ENCODE measurements around the gene PAK1.
"Not testable (repeated sequence)": the region's sequence is repeated elsewhere in the genome, so short reads cannot be mapped to it uniquely, and the experiment has no call there.

Gene PAK1

DNA sequence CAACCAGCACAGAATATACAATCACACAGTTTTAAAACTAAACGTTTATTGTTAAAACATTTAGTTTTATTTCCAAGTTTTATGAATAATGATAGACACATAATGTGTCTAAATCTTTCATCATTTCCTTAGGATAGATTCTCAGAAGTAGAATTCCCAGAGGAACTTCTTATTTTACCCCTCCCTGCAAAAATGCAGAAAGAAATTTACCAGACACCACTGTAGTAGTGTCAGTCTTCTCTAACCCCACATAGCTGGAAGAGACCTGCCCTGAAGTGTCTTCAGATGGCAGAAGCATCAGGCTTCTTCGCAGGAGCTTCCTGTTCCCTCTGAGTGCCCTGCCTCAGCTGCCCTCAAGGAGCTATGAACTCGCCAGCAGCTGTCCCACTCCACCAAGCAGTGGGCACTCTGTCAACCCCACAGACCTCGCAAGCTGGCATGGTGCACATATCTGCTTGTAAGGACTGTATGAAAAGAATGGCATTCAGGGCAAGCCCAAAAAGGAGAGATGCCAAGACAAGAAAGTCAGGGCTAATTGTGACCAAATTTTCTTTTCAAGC lies 28.5 kb upstream of the PAK1 start:
- no peaks in the 10 kb centered on the region for H3K36me3 Mint-ChIP-seq (ENCODE audit: low read depth)
- H3K27ac Mint-ChIP-seq = peak overlapping the region; percentile 32
- H3K4me1 Mint-ChIP-seq (ENCODE audit: low read depth) = peaks cover 52% of the 10 kb centered on the region
- intact Hi-C loops (cut with micrococcal nuclease) = no loop called here
- peak overlapping the region; percentile 22 for H3K4me3 Mint-ChIP-seq
- no peaks in the 10 kb centered on the region for H3K9me3 Mint-ChIP-seq
- H3K27me3 Mint-ChIP-seq = no peaks in the 10 kb centered on the region

DNA sequence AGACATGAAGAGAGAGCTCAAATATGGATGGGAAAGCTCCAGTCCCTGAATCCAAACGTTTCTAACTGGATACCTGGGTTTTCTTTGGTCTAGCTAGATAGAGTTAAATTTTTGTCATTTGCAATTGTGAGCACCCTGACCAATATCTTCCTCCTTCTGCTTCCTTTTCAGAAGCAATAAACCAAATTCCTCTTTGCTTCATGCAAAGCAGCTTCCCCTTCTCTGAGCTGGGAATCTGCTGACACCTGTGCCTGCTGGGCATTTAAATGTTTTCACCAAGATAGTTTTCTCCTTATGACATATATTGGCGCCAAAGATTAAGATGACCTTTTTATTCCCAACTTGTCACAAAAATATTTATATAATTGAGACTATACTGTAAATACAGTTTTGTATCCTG lies 27.9 kb upstream of the PAK1 start:
- Mint-ChIP-seq H3K27me3 (no peaks in the 10 kb centered on the region), H3K9me3 (no peaks in the 10 kb centered on the region), H3K27ac (peak overlapping the region; percentile 13), H3K4me1 (ENCODE audit: low read depth) (peaks cover 58% of the 10 kb centered on the region), H3K4me3 (no peak overlapping the region), H3K36me3 (ENCODE audit: low read depth) (no peaks in the 10 kb centered on the region)
- intact Hi-C loops (cut with micrococcal nuclease) = no loop called here

DNA sequence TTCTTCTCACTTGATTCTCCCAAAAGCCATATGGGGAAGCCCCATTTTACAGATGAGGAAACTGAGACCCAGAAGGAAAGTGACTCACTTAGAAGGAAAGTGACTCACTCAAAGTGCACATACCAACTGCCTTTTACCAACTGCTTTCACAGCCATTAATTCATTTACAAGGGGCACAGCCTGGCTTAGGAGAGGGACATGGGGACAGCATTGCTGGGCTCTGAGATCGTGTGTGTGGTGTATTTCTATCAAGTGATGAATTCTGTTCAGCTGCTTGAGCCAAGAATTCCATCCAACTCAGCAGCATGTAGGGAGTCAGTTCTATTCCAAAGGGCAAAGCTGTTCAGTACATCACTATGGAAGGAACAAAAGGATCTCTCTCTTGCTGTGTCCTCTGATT lies 23.5 kb upstream of the PAK1 start:
- Mint-ChIP-seq H3K36me3 (ENCODE audit: low read depth) (no peaks in the 10 kb centered on the region), H3K9me3 (no peaks in the 10 kb centered on the region), H3K4me1 (ENCODE audit: low read depth) (peaks cover 41% of the 10 kb centered on the region), H3K4me3 (no peak overlapping the region), H3K27ac (no peak overlapping the region), H3K27me3 (peaks cover 5% of the 10 kb centered on the region)
- intact Hi-C loops (cut with micrococcal nuclease) = no loop called here

DNA sequence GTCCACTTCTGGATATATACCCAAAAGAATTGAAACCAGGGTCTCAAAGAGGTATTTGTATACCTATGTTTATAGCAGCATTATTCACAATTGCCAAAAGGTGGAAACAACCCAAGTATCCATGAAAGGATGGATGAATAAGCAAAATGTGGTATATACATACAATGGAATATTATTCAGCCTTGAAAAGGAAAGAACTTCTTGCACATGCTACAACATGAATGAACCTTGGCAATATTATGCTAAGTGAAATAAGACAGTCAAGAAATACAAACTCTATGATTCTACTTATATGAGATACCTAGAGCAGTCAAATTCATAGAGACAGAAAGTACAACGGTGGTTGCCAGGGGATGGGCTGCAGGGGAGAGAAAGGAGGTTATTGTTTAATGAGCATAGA lies 21.6 kb upstream of the PAK1 start:
- no peaks in the 10 kb centered on the region for H3K36me3 Mint-ChIP-seq (ENCODE audit: low read depth)
- no peak overlapping the region for H3K4me3 Mint-ChIP-seq
- peaks cover 11% of the 10 kb centered on the region for H3K27me3 Mint-ChIP-seq
- H3K27ac Mint-ChIP-seq = no peak overlapping the region
- no peaks in the 10 kb centered on the region for H3K9me3 Mint-ChIP-seq
- H3K4me1 Mint-ChIP-seq (ENCODE audit: low read depth) = peaks cover 23% of the 10 kb centered on the region
- intact Hi-C loops (cut with micrococcal nuclease) = no loop called here

DNA sequence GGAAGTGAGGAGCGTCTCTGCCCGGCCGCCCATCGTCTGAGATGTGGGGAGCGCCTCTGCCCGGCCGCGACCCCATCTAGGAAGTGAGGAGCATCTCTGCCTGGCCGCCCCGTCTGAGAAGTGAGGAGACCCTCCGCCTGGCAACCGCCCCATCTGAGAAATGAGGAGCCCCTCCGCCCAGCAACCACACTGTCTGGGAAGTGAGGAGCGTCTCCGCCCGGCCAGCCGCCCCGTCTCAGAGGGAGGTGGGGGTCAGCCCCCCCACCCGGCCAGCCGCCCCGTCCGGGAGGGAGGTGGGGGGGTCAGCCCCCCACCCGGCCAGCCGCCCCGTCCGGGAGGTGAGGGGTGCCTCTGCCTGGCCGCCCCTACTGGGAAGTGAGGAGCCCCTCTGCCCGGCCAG lies 16.1 kb upstream of the PAK1 start:
- intact Hi-C loops (cut with micrococcal nuclease); H3K36me3 Mint-ChIP-seq (ENCODE audit: low read depth); H3K27me3 Mint-ChIP-seq; H3K4me1 Mint-ChIP-seq (ENCODE audit: low read depth); H3K27ac Mint-ChIP-seq; H3K9me3 Mint-ChIP-seq; H3K4me3 Mint-ChIP-seq: not testable (repeated sequence)

DNA sequence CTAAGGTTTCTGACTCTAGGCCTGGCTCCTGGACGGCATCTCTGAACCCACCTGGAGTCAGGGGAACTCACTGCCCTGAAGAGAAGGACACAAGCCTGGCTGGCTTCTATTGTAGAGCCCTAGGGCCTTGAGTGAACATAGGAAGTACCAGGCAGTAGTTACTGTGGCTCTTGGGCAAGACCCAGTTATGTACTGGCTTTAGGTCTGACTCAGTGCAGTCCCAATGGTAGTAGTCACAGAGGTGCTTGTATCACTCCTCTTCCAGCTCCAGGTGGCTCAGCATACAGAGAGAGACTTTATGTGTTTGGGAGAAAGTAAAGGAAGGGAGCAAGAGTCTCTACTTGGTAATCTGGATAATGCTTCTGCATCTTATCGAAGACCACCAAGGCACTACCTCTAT lies 13.9 kb upstream of the PAK1 start:
- H3K9me3 Mint-ChIP-seq = no peaks in the 10 kb centered on the region
- peaks cover 17% of the 10 kb centered on the region for H3K27me3 Mint-ChIP-seq
- peaks cover 5% of the 10 kb centered on the region for H3K4me1 Mint-ChIP-seq (ENCODE audit: low read depth)
- no peak overlapping the region for H3K27ac Mint-ChIP-seq
- H3K4me3 Mint-ChIP-seq = no peak overlapping the region
- no peaks in the 10 kb centered on the region for H3K36me3 Mint-ChIP-seq (ENCODE audit: low read depth)
- intact Hi-C loops (cut with micrococcal nuclease) = no loop called here

DNA sequence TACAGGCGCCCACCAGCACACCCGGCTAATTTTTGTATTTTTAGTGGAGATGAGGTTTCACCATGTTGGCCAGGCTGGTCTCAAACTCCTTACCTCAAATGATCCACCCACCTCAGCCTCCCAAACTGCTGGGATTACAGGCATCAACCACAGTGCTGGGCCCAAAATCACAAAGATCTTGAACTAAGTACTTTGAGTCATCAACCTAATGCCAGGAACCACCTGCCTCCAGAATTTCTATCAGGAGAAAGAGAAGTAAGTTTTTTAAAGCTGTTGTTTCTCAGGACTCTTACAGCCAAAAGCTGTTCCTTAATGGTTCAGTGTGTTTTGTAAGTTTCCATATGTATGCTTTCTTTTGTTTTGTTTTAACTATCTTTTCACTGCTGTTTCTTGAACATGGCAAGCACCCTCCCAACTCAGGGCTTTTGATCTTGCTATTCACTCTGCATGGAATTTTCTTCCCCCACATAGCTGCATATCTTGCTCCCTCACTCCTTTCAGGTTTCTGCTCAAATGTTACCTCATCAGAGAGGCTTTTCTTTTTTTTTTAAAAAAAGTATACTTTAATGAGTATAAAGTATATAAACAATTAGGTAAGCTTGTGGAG lies 6.0 kb upstream of the PAK1 start:
- H3K4me1 Mint-ChIP-seq (ENCODE audit: low read depth) = peaks cover 5% of the 10 kb centered on the region
- no peaks in the 10 kb centered on the region for H3K36me3 Mint-ChIP-seq (ENCODE audit: low read depth)

DNA sequence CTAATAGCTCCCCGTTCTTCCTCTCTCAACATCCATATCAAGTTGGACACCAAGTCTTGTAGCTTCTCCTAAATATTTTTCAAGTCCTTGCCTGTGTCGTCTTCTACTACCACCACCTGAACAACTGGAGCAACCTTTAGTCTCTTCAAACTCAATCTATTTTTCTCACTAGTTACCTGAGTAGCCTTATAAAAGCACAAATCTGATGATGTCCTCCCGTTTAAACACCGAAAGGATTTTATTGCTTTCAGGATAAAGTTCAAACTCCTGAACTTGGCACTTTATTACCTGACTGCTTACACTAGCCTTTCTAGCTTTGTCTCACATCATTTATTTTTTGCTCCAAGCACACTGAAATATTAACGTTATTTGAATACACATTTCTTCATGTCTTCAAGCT lies 1.3 kb upstream of the PAK1 start:
- Mint-ChIP-seq H3K4me3 (no peak overlapping the region), H3K9me3 (no peaks in the 10 kb centered on the region), H3K27ac (peak overlapping the region; percentile 79), H3K27me3 (peaks cover 18% of the 10 kb centered on the region), H3K4me1 (ENCODE audit: low read depth) (peaks cover 19% of the 10 kb centered on the region), H3K36me3 (ENCODE audit: low read depth) (no peaks in the 10 kb centered on the region)
- intact Hi-C loops (cut with micrococcal nuclease) = no loop called here

More for the DNA sequence above, 6.0 kb upstream of the PAK1 start:
- no peaks in the 10 kb centered on the region for H3K9me3 Mint-ChIP-seq
- intact Hi-C loops (cut with micrococcal nuclease) = no loop called here
- no peak overlapping the region for H3K4me3 Mint-ChIP-seq
- H3K27ac Mint-ChIP-seq = no peak overlapping the region
- peaks cover 21% of the 10 kb centered on the region for H3K27me3 Mint-ChIP-seq

DNA sequence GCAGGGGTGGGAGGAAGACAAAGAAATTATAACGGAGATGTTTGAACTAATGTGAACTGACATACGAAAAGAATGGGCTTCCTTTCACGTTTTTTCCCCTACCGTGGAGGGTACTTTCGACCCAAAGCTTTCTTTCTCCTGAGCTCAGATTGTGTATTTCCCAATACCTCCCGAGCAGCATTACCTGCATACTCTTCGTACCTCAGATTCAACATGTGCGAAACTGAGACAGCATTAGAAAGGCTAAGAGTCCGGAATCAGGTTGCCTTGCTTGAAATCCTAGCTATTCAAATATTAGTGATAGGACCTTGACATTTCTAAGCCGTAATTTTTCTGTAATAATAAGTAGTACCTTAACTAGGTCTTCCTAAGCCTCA lies 778 bp upstream of the PAK1 start:
- intact Hi-C loops (cut with micrococcal nuclease) = loop anchor here (5.0 kb wide), 1 partner anchor 73 kb away; no protein-coding TSS in a partner anchor

DNA sequence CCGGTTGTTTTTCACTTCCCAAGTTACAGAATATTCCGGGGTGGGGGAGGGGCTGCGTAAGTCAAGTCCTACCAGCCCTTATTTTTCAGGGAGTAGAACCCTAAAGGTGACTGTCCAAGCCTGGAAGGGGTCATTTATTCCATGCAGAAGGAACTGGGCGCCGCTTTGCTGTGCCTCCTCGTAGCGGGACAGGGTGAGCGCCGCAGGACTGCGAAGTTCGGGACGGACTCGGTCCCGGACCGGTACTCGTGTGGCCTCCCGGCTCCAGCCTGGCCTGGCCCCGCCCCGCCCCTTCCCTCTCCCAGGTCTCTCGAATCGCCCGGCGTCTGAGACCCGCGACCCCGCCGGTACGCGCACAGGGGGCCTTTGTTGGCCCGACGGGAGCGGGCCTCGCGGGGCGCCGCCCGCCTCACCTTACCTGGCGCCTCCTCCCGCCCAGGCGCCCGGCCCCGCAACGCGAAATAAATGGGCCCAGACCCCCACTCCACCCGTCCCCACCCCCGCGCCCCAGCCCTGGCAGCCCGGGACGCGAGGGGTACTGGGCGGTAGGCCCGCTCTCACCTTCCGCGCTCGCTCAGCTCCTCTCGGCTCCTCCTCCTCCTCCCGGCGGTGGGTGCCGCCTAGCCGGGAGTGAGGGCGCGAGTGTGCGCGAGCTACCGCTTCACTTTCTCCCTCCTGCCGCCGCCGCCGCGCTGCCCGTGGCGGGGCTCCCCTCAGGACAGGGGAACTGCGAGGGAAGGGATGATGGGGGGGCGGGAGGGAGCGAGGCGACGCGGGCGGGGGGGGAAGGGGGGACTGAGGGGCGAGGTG lies 698 bp downstream of the PAK1 start:
- H3K27ac Mint-ChIP-seq = peak overlapping the region; percentile 79

More for the DNA sequence above, 778 bp upstream of the PAK1 start:
- peaks cover 21% of the 10 kb centered on the region for H3K4me1 Mint-ChIP-seq (ENCODE audit: low read depth)
- H3K36me3 Mint-ChIP-seq (ENCODE audit: low read depth) = no peaks in the 10 kb centered on the region
- peaks cover 18% of the 10 kb centered on the region for H3K27me3 Mint-ChIP-seq
- peak overlapping the region; percentile 79 for H3K27ac Mint-ChIP-seq
- no peaks in the 10 kb centered on the region for H3K9me3 Mint-ChIP-seq
- H3K4me3 Mint-ChIP-seq = peak overlapping the region; percentile 73

DNA sequence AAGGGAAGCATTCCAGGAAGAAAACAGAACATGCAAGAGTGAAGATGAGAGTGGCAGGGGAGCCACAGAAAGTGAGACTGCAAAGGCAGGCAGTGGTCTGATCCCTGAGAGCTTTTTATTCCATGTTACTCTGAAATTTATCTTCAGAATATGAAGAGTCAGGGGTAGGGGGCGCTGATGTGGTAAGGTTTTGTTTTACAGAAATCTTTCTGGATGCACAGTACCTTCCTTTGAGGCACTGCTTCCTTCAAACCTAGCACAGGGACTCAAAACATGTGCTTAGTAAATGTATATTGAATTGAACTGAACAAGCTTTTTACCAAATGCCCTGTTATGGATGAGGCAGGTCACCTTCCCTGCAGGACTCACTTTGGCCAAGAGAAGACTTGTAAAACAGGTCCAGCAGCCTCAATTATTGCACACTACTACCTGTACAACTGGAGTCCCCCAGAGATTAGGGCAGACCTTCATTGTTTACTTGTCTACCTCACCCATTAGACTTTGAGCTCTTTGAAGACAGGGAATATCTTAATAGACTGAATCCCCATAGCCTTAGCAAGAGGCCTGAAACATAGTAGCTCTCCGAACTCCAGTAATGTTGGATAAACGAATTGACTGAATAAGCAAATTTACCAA lies 2.2 kb downstream of the PAK1 start:
- H3K27ac Mint-ChIP-seq = no peak overlapping the region
- H3K36me3 Mint-ChIP-seq (ENCODE audit: low read depth) = no peaks in the 10 kb centered on the region
- intact Hi-C loops (cut with micrococcal nuclease) = loop anchor here (5.0 kb wide), 1 partner anchor 76 kb away; no protein-coding TSS in a partner anchor
- H3K4me3 Mint-ChIP-seq = no peak overlapping the region
- peaks cover 18% of the 10 kb centered on the region for H3K27me3 Mint-ChIP-seq
- H3K4me1 Mint-ChIP-seq (ENCODE audit: low read depth) = peaks cover 28% of the 10 kb centered on the region
- no peaks in the 10 kb centered on the region for H3K9me3 Mint-ChIP-seq

More for the DNA sequence above, 698 bp downstream of the PAK1 start:
- H3K4me1 Mint-ChIP-seq (ENCODE audit: low read depth) = peaks cover 23% of the 10 kb centered on the region
- intact Hi-C loops (cut with micrococcal nuclease) = loop anchor here (5.0 kb wide), 1 partner anchor 74 kb away; no protein-coding TSS in a partner anchor
- peak overlapping the region; percentile 79 for H3K4me3 Mint-ChIP-seq
- H3K9me3 Mint-ChIP-seq = no peaks in the 10 kb centered on the region
- H3K27me3 Mint-ChIP-seq = peaks cover 18% of the 10 kb centered on the region
- H3K36me3 Mint-ChIP-seq (ENCODE audit: low read depth) = no peaks in the 10 kb centered on the region

DNA sequence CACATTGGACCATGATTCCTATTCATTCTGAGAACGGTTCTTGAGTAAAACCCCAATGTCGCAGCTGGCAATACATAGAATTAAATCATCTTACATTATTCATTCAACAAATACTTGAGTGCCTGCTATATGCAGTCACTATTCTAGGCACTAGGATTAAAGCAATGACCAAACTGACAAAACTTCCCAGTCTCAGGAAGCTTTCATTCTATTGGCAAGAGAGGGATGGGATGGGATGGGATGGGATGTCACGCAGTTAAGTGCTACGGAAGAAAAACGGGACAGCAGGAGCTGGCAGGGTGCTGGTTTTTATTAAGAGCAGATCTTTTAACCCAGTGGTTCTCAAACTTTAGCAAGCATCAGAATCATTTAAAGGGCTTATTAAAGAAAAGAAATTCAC lies 2.9 kb downstream of the PAK1 start:
- no peak overlapping the region for H3K4me3 Mint-ChIP-seq

DNA sequence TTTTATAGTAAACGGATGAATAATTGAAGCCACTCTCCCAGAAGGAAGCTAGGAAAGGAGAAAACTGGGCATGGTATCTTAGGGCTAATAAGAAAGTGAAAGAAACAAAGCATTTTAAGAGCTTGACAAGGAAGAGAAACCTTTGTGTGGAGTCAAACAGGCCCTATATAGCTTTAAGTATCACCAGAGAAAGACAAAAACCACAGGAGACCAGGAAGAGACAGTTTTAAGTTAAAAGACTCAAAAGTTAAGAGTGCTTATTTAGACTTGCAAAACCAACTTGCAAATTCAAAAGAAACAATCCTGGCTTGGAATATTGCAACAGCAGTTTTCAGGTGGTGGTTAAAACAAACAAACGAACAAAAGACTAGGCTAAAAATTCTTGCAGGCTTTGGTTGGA lies 3.4 kb downstream of the PAK1 start:
- peaks cover 28% of the 10 kb centered on the region for H3K4me1 Mint-ChIP-seq (ENCODE audit: low read depth)
- intact Hi-C loops (cut with micrococcal nuclease) = loop anchor here (5.0 kb wide), 1 partner anchor 77 kb away; no protein-coding TSS in a partner anchor
- no peaks in the 10 kb centered on the region for H3K9me3 Mint-ChIP-seq
- peaks cover 16% of the 10 kb centered on the region for H3K27me3 Mint-ChIP-seq
- no peak overlapping the region for H3K27ac Mint-ChIP-seq
- H3K36me3 Mint-ChIP-seq (ENCODE audit: low read depth) = no peaks in the 10 kb centered on the region
- H3K4me3 Mint-ChIP-seq = no peak overlapping the region

More for the DNA sequence above, 2.9 kb downstream of the PAK1 start:
- no peaks in the 10 kb centered on the region for H3K36me3 Mint-ChIP-seq (ENCODE audit: low read depth)
- H3K27ac Mint-ChIP-seq = no peak overlapping the region
- intact Hi-C loops (cut with micrococcal nuclease) = loop anchor here (5.0 kb wide), 1 partner anchor 76 kb away; no protein-coding TSS in a partner anchor
- H3K9me3 Mint-ChIP-seq = no peaks in the 10 kb centered on the region
- peaks cover 28% of the 10 kb centered on the region for H3K4me1 Mint-ChIP-seq (ENCODE audit: low read depth)
- H3K27me3 Mint-ChIP-seq = peaks cover 16% of the 10 kb centered on the region

DNA sequence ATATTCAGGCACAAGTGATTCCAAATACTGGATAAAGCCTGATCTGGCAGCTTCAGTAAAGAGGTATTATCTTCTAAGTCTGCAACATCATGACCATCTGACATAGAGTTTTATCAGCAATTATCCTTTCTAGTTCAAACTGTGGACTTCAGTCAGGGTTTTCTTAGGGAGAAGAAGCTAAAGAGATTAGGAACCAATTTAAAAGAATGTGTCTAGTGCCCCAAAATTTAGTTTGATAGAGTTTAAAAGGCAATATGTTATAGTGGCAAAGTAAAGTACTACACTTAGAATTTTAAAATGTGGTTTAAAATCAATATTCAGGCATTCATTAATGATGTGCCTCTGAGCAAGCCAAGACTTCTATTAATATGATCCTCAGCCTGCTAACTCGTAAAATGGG lies 5.4 kb downstream of the PAK1 start:
- Mint-ChIP-seq H3K9me3 (no peaks in the 10 kb centered on the region), H3K27me3 (peaks cover 4% of the 10 kb centered on the region), H3K4me3 (no peak overlapping the region), H3K27ac (no peak overlapping the region), H3K4me1 (ENCODE audit: low read depth) (peaks cover 24% of the 10 kb centered on the region), H3K36me3 (ENCODE audit: low read depth) (no peaks in the 10 kb centered on the region)
- intact Hi-C loops (cut with micrococcal nuclease) = no loop called here

Measured in dendritic cell treated with granulocyte-macrophage colony-stimulating factor and Interleukin-4, amounts not matched to agents 40 ng/mL and 50 ng/mL, for 4 days (primary cell).